ENCODE data around the gene AGPAT4.

DNA sequence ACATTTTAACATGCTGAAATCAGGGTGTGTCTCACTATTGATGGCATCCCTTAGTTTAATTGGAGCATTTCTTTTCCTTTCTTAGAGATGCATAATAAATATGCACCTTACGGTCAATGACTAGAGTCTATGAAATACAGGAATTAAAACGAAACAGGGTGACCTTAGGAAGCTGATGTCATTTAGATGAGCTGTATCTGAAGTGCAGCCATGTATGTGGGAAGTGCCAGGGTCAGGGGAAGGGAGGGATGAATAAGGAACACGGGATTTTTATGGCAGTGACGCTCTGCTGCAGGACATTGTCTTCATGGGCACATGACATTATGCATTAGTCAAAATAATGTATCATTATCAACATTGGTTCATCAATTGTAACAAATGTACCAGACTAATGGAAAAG lies 84.0 kb downstream of the AGPAT4 start:
- TF ChIP-seq, protein P1, sequence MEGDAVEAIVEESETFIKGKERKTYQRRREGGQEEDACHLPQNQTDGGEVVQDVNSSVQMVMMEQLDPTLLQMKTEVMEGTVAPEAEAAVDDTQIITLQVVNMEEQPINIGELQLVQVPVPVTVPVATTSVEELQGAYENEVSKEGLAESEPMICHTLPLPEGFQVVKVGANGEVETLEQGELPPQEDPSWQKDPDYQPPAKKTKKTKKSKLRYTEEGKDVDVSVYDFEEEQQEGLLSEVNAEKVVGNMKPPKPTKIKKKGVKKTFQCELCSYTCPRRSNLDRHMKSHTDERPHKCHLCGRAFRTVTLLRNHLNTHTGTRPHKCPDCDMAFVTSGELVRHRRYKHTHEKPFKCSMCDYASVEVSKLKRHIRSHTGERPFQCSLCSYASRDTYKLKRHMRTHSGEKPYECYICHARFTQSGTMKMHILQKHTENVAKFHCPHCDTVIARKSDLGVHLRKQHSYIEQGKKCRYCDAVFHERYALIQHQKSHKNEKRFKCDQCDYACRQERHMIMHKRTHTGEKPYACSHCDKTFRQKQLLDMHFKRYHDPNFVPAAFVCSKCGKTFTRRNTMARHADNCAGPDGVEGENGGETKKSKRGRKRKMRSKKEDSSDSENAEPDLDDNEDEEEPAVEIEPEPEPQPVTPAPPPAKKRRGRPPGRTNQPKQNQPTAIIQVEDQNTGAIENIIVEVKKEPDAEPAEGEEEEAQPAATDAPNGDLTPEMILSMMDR (IDR thresholded peaks at IDR 0.05; ENCODE audit: poor library complexity), result no peak
- TF ChIP-seq EZH2 (IDR thresholded peaks at IDR 0.05; ENCODE audit: borderline replicate concordance), result no peak
- TF ChIP-seq EZH2phosphoT487 (IDR thresholded peaks at IDR 0.05; ENCODE audit: low read depth, severe bottlenecking, unreplicated experiment), result no peak

Measured in hepatocyte (in vitro differentiated cells).